Lower lobe of right lung (tissue), 2 donors: ENCODE data around the gene P2RY12. TPM values are rescaled to one million over a fixed set of nuclear protein-coding genes. Genes with fewer than 3 reads are reported as not detected.

Experiments
- ATAC-seq, 2 donors: fragments of 200-7000 bp; cut with Tn5 transposase; one replicate each; pipeline ENCODE4 v1.9.1; 2020 to 2022; ENCODE audit warnings: mild to moderate bottlenecking in 2 of 2, moderate library complexity in 2 of 2
- DNase-seq: peaks from one replicate; pipeline ENCODE4 v3.0.0-alpha.2; 2020
- H3K27ac ChIP-seq: fragments of 200-600 bp; one replicate; pipeline ENCODE4 v1.8.0; 2022
- H3K27me3 ChIP-seq: fragments of 200-600 bp; one replicate; pipeline ENCODE4 v1.8.0; 2022; ENCODE audit warnings: low read depth
- H3K36me3 ChIP-seq: fragments of 200-600 bp; one replicate; pipeline ENCODE4 v1.8.0; 2022; ENCODE audit warnings: mild to moderate bottlenecking
- H3K4me1 ChIP-seq: fragments of 200-600 bp; one replicate; pipeline ENCODE4 v1.8.0; 2022
- H3K4me3 ChIP-seq: fragments of 200-600 bp; one replicate; pipeline ENCODE4 v1.8.0; 2022; ENCODE audit warnings: mild to moderate bottlenecking
- H3K9me3 ChIP-seq: fragments of 200-600 bp; one replicate; pipeline ENCODE4 v1.8.0; 2022
- intact Hi-C: fragments of 100-400 bp; cut with DNase I; formaldehyde crosslinking; loops from one replicate; pipeline ENCODE4 v1.11.0; 2022
- total RNA-seq: library from RNA; stranded (reverse); fragmentation: NEBNext Ultra II Directional; extraction: Animal tissue kit (Norgen Biotek cat#: 25700); gene quantifications from one replicate; pipeline ENCODE4 v1.2.1, GENCODE V29; 2021
- TF ChIP-seq, protein P1 (sequence below): fragments of 200-600 bp; IDR thresholded peaks from one replicate; pipeline ENCODE4 v1.8.0; 2022; ENCODE audit warnings: antibody characterized with exemption, mild to moderate bottlenecking
- donor health status: DM: no; HTN: yes; CAD: no; lungs with severe emphysema.

P2RY12 gene
- total RNA-seq, 1 donor from 2014 or later: 6.2 TPM

- Histone ChIP-seq H3K27me3 (no peaks in the 10 kb centered on the region), H3K36me3 (no peaks in the 10 kb centered on the region), H3K4me1 (no peaks in the 10 kb centered on the region), H3K9me3 (no peaks in the 10 kb centered on the region), H3K27ac (no peak overlapping the region), H3K4me3 (no peak overlapping the region)
- DNase-seq (peak; percentile 68), ATAC-seq (peak; percentile 63 to 76)
- TF ChIP-seq, protein P1, sequence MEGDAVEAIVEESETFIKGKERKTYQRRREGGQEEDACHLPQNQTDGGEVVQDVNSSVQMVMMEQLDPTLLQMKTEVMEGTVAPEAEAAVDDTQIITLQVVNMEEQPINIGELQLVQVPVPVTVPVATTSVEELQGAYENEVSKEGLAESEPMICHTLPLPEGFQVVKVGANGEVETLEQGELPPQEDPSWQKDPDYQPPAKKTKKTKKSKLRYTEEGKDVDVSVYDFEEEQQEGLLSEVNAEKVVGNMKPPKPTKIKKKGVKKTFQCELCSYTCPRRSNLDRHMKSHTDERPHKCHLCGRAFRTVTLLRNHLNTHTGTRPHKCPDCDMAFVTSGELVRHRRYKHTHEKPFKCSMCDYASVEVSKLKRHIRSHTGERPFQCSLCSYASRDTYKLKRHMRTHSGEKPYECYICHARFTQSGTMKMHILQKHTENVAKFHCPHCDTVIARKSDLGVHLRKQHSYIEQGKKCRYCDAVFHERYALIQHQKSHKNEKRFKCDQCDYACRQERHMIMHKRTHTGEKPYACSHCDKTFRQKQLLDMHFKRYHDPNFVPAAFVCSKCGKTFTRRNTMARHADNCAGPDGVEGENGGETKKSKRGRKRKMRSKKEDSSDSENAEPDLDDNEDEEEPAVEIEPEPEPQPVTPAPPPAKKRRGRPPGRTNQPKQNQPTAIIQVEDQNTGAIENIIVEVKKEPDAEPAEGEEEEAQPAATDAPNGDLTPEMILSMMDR: no peak
- intact Hi-C loops: no loop called here
Measured at GRCh38 chr3:151362751-151363174, 21.8 kb downstream of the P2RY12 start.

DNA sequence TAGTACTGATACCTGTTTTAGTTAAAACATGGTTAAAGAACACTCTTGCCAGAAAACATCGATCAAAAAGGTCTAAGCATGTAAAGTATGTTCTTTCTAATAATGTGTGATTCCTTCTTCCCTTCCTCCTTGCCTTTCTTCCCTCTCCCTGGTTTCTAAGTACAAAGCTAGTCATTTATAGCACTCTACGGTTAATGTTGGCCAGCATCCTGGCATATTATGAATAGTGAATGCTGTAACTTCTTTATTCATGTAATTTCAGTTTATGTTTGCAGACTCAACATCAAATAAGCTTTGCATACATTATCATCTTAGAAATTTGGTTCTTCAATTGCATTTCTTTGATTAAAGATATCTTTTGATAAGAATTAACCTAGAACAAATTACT lies 27.1 kb downstream of the P2RY12 start:
- no peaks in the 10 kb centered on the region for H3K36me3 ChIP-seq
- ATAC-seq: no peak
- H3K27me3 ChIP-seq: no peaks in the 10 kb centered on the region
- intact Hi-C loops: no loop called here
- no peaks in the 10 kb centered on the region for H3K4me1 ChIP-seq
- no peak overlapping the region for H3K4me3 ChIP-seq
- DNase-seq: no peak
- no peak overlapping the region for H3K27ac ChIP-seq
- TF ChIP-seq, protein P1: no peak
- H3K9me3 ChIP-seq: no peaks in the 10 kb centered on the region

DNA sequence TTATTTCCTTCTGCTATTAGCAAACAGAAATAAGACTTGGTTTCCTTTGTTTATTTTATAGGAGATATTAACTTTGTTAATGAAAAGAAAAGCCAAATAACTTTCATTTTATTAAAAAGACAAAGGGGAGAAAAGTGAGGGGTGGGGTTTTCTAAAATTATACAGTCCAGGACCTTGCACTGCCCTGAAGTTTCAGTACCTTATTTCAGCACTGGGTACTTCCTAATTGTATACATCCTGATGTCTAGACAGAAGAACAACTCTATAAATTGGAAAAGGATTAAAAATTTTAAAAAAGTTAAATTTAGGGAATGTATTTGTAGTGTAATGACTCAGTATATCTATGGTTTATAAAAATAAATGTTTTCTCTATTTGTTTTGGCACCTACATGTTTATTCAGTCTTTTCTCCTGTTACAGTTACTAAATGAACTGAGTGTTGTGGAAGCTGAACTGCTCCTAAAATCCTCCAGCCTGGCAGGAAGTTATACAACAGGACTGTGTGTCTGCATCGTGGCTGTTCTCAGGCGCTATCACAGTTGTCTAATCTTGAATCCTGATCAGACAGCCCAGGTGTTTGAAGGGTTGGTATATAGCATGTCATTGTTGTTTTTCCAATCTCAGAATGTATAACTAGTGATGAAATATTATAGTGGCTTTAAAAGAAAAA lies 27.6 kb downstream of the P2RY12 start:
- DNase-seq: no peak
- Histone ChIP-seq H3K4me3 (no peak overlapping the region), H3K36me3 (no peaks in the 10 kb centered on the region), H3K4me1 (no peaks in the 10 kb centered on the region), H3K27ac (no peak overlapping the region), H3K9me3 (no peaks in the 10 kb centered on the region), H3K27me3 (no peaks in the 10 kb centered on the region)
- intact Hi-C loops: no loop called here
- no peak for ATAC-seq
- TF ChIP-seq, protein P1: no peak

DNA sequence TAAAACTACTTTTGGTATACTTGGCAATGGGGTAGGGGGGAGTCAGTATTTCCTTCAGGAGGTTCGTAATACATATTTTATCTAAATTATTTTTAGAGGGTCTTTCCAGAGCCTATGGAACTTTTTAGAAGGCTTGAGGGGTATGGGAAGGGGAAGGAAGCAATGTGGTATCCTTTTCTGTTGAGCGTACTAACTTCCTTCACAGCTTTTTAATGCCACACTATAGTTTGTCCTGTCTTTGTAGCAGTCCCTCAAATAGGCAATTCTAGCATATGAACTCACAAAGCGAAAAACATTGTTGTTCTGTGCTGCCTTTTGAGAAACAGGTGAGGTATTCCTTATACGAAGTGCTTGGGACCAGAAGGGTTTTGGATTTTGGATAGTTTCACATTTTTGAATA lies 32.9 kb downstream of the P2RY12 start:
- ATAC-seq: no peak
- H3K4me1 ChIP-seq: peaks cover 4% of the 10 kb centered on the region
- DNase-seq: no peak
- no peaks in the 10 kb centered on the region for H3K36me3 ChIP-seq
- no peaks in the 10 kb centered on the region for H3K9me3 ChIP-seq
- TF ChIP-seq, protein P1: no peak
- H3K27ac ChIP-seq: peak overlapping the region; percentile 6
- H3K4me3 ChIP-seq: no peak overlapping the region
- H3K27me3 ChIP-seq: no peaks in the 10 kb centered on the region
- intact Hi-C loops: no loop called here

DNA sequence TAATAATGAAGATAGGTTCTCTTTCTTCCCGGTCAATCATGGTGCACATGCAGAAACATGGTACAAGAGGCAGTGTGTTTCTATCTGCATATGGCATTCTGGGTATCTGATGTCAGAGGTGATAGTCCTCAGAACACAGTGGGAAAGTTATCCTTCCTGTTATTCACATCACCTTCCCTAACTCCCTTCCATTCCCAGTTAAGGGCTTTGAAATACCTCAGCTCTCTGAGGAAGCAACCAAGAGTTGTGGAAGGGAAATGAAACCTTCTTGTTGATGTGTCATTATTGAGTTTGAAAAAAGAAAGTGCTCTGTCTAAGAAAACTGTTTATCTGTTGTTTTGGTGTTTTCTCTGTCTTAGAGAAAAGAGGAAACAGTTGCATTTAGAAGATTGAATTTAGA lies 33.3 kb downstream of the P2RY12 start:
- Histone ChIP-seq H3K4me1 (peaks cover 4% of the 10 kb centered on the region), H3K36me3 (no peaks in the 10 kb centered on the region), H3K9me3 (no peaks in the 10 kb centered on the region), H3K27ac (peak overlapping the region; percentile 6), H3K27me3 (no peaks in the 10 kb centered on the region), H3K4me3 (no peak overlapping the region)
- DNase-seq: no peak
- TF ChIP-seq, protein P1: no peak
- intact Hi-C loops: no loop called here
- peak in 1 of 2 donors; percentile 36 for ATAC-seq
